Measurements from ENCODE around the gene ZNF521.
"Not testable (repeated sequence)": the region's sequence is repeated elsewhere in the genome, so short reads cannot be mapped to it uniquely, and the experiment has no call there.

ZNF521 gene

GRCh38 chr18:25033175-25033574, 318.8 kb downstream of the ZNF521 start:
- not testable (repeated sequence) for DNase-seq (ENCODE audit: low spot score)

DNA sequence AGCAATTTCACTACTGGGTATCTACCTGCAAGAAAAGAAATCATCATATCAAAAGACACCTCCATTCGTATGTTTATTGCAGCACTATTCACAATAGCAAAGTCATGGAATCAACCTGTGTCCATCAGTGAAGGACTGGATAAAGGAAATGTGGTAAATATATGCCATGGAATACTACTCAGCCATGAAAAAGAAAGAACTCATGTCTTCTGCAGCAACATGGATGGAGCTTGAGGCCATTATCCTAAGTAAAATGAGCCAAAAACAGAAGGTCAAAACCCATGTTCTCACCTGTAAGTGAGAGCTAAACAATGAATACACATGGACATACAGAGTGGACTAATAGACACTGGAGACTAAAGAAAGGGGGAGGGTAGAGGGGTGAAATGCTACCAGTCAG, 322.2 kb downstream of the ZNF521 start:
- DNase-seq (ENCODE audit: low spot score), result no peak

- no peak for DNase-seq (ENCODE audit: low spot score)
These were observed 332.0 kb downstream of the ZNF521 start for GRCh38 chr18:25019931-25020330.

- DNase-seq (ENCODE audit: low spot score), result no peak
These were observed 332.7 kb downstream of the ZNF521 start for GRCh38 chr18:25019086-25019860.

- no peak for DNase-seq (ENCODE audit: low spot score)
These were observed 335.3 kb downstream of the ZNF521 start for GRCh38 chr18:25016666-25017065.

DNA sequence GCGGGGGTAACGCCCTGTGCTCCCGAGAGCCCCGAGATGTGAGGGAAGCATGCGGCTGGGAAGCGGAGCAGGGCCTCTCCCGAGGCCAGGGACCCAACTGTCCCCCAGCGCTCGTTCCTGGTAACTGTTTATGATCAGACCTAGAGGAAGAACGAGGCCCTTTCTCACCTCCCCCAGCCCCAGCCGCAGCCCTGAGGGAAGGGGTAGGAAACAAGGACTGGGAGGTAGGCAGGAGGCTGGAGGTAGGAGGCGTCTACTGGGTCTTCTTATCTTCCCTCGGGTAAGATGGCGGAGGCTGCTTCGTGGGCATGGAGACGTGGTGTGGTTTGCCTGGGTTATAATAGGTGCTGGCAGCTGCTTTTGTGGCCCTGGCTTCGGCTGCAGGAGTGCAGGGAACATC, 335.8 kb downstream of the ZNF521 start:
- DNase-seq (ENCODE audit: low spot score), result no peak

Measured in germinal center (tissue), 1 donor.